Liver (tissue), 9 donors: Measurements from ENCODE around the gene RAPGEF1. TPM values are rescaled to one million over a fixed set of nuclear protein-coding genes. Genes with fewer than 3 reads are reported as not detected.

Experiments used
- DNase-seq: peaks from one replicate; pipeline ENCODE4 v3.0.0-alpha.2; 2017; ENCODE audit warnings: low spot score
- H3K27ac ChIP-seq, 2 donors: one replicate each; pipeline ENCODE4 v1.7.0; 2013; ENCODE audit warnings: inconsistent platforms in 2 of 2, low read length in 2 of 2, control low read depth in 1 of 2, low read depth in 1 of 2, mild to moderate bottlenecking in 1 of 2
- H3K27me3 ChIP-seq, 4 donors: one replicate each; pipeline versions ENCODE4 v1.6.1 to v1.7.0; 2013; ENCODE audit warnings: low read length in 3 of 4, inconsistent platforms in 1 of 4, mild to moderate bottlenecking in 1 of 4, moderate library complexity in 1 of 4; ENCODE audit not compliant: control insufficient read depth in 4 of 4, insufficient read depth in 4 of 4
- H3K36me3 ChIP-seq, 4 donors: one replicate each; pipeline versions ENCODE4 v1.6.1 to v1.7.0; 2013; ENCODE audit warnings: low read length in 3 of 4, mild to moderate bottlenecking in 3 of 4, low read depth in 1 of 4, moderate library complexity in 1 of 4; ENCODE audit not compliant: control insufficient read depth in 4 of 4, insufficient read depth in 3 of 4
- H3K4me1 ChIP-seq, 4 donors: one replicate each; pipeline versions ENCODE4 v1.6.1 to v1.7.0; 2013; ENCODE audit warnings: low read length in 3 of 4, mild to moderate bottlenecking in 3 of 4, moderate library complexity in 1 of 4; ENCODE audit not compliant: control insufficient read depth in 4 of 4, insufficient read depth in 4 of 4
- H3K4me3 ChIP-seq, 3 donors: one replicate each; pipeline versions ENCODE4 v1.6.1 to v1.7.0; 2013; ENCODE audit warnings: low read length in 3 of 3, control low read depth in 1 of 3, low read depth in 1 of 3, mild to moderate bottlenecking in 1 of 3
- H3K9ac ChIP-seq, 2 donors: one replicate each; pipeline ENCODE4 v1.7.0; 2013; ENCODE audit warnings: low read length in 2 of 2, mild to moderate bottlenecking in 2 of 2, moderate library complexity in 2 of 2, control low read depth in 1 of 2, low read depth in 1 of 2
- H3K9me3 ChIP-seq, 4 donors: one replicate each; pipeline versions ENCODE4 v1.6.1 to v1.7.0; 2013; ENCODE audit warnings: low read length in 3 of 4; ENCODE audit not compliant: control insufficient read depth in 4 of 4
- EGR1 ChIP-seq, 2 donors: IDR thresholded peaks; 2 replicates each; pipeline ENCODE4 v1.6.1; 2016 to 2018; ENCODE audit warnings: antibody characterized with exemption in 2 of 2, low read depth in 2 of 2
- FOXA1 ChIP-seq: IDR thresholded peaks from 2 replicates; pipeline ENCODE4 v1.6.1; 2016; ENCODE audit warnings: antibody characterized with exemption
- FOXA2 ChIP-seq: IDR thresholded peaks from 2 replicates; pipeline ENCODE4 v1.6.1; 2016; ENCODE audit warnings: antibody characterized with exemption
- GABPA ChIP-seq, 2 donors: IDR thresholded peaks in 1 of 2; conservative IDR thresholded peaks in 1 of 2; 2 replicates each; pipeline ENCODE4 v1.6.1; 2016; ENCODE audit warnings: antibody characterized with exemption in 2 of 2, mild to moderate bottlenecking in 1 of 2, moderate library complexity in 1 of 2
- HNF4A ChIP-seq, 2 donors: conservative IDR thresholded peaks; 2 replicates each; pipeline ENCODE4 v1.6.1; 2016; ENCODE audit warnings: antibody characterized with exemption in 2 of 2, mild to moderate bottlenecking in 2 of 2
- HNF4G ChIP-seq: IDR thresholded peaks from 2 replicates; pipeline ENCODE4 v1.6.1; 2016; ENCODE audit warnings: antibody characterized with exemption
- JUND ChIP-seq, 2 donors: IDR thresholded peaks; 2 replicates each; pipeline ENCODE4 v1.6.1; 2016; ENCODE audit warnings: antibody characterized with exemption in 2 of 2
- NR2F2 ChIP-seq: IDR thresholded peaks from 2 replicates; pipeline ENCODE4 v1.6.1; 2016; ENCODE audit warnings: antibody characterized with exemption
- RAD21 ChIP-seq, 2 donors: IDR thresholded peaks; 2 replicates each; pipeline ENCODE4 v1.6.1; 2016; ENCODE audit warnings: antibody characterized with exemption in 2 of 2, mild to moderate bottlenecking in 2 of 2
- SP1 ChIP-seq: IDR thresholded peaks from 2 replicates; pipeline ENCODE4 v1.6.1; 2018; ENCODE audit warnings: antibody characterized with exemption, mild to moderate bottlenecking
- TAF1 ChIP-seq: conservative IDR thresholded peaks from 2 replicates; pipeline ENCODE4 v1.6.1; 2016; ENCODE audit warnings: antibody characterized with exemption, mild to moderate bottlenecking
- WGBS: extraction: QIAGEN DNeasy Blood & Tissue Kit; methylation state at CpG from one replicate; pipeline ENCODE4 v1.1.7; 2013; 5-methylcytosine and 5-hydroxymethylcytosine counted together
- polyA plus RNA-seq, 2 donors: library from polyadenylated mRNA; stranded (reverse) in 1 of 2; unstranded in 1 of 2; fragments of 200-250 nt in 1 of 2; fragments of >200 nt in 1 of 2; fragmentation: Nextera tagmentation in 1 of 2; extraction: Ambion mirVana in 1 of 2; gene quantifications; one replicate each; pipeline versions ENCODE4 v1.2.1 to v1.2.3, GENCODE V29; 2013 to 2015
- total RNA-seq, 2 donors: library from RNA; depleted of rRNA; stranded (reverse); fragments of >200 nt; gene quantifications; one replicate each; pipeline ENCODE4 v1.2.3, GENCODE V29; 2014
- TF ChIP-seq, protein P1 (sequence below): IDR thresholded peaks from 2 replicates; pipeline ENCODE4 v1.6.1; 2016; ENCODE audit warnings: antibody characterized with exemption
- TF ChIP-seq, protein P2 (sequence below): IDR thresholded peaks from 2 replicates; pipeline ENCODE4 v1.6.1; 2016; ENCODE audit warnings: antibody characterized with exemption, mild to moderate bottlenecking
- TF ChIP-seq, protein P3 (sequence below): fragments of 150-350 bp; IDR thresholded peaks from 2 replicates; pipeline ENCODE4 v1.5.1; 2017; ENCODE audit warnings: improper control_type of control experiment, low read depth, low read length; ENCODE audit not compliant: missing input control
- TF ChIP-seq, protein P4 (sequence below): IDR thresholded peaks from 2 replicates; pipeline ENCODE4 v1.6.1; 2016; ENCODE audit warnings: antibody characterized with exemption
- donor health status: healthy.
- donor health status: healthy.
- donor health status: healthy.
- donor health status: healthy.
- donor health status: healthy.

Gene RAPGEF1
- total and polyA plus RNA-seq, 4 donors = 5.6 to 19.7 (median 16.8) TPM

DNA sequence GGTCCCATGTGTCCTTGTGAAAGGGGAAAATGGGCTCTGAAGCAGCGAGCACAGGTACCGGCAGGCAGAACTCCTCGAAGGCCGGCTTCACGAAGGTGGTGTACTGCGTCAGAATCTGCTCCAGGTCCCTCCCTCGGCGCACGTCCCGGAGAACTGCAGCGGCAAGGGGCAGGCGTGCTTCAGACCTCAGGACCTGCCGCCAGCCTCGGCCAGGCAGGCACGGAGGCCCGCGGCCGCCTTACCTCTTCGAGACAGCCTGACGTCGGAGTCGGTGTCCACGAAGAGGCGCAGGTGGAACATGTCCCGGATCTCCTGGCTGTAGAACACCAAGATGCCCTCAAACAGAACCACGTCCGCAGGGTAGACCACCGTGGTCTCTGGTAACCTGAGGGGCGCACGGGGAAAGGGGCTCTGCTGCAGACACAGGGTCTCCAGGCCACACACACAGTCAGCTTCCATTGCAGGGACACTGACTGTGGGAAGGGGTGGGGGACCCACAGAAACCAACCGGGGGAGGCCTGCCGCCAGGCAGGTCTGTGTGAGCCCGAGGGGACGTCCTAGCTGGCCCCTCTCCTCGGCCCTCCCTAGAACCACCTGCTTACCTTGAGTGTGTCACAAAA, 210.9 kb downstream of the RAPGEF1 start:
- no peak overlapping the region for H3K4me3 ChIP-seq
- no peak overlapping the region for H3K9ac ChIP-seq
- no peaks in the 10 kb centered on the region for H3K27me3 ChIP-seq
- H3K27ac ChIP-seq = peak overlapping the region; percentile 68 to 80
- peaks cover 6 to 21% (median 15%) of the 10 kb centered on the region in 4 donors for H3K4me1 ChIP-seq
- WGBS = 95% methylated on average over 35 of the region's 35 CpGs
- no peak for TF ChIP-seq NR2F2
- TF ChIP-seq SP1 = no peak
- TF ChIP-seq FOXA2 = no peak
- no peak for TF ChIP-seq HNF4A (conservative IDR thresholded peaks at IDR 0.05)
- no peak for TF ChIP-seq TAF1
- no peak for TF ChIP-seq RAD21 (IDR thresholded peaks at IDR 0.05)
- TF ChIP-seq, protein P1, sequence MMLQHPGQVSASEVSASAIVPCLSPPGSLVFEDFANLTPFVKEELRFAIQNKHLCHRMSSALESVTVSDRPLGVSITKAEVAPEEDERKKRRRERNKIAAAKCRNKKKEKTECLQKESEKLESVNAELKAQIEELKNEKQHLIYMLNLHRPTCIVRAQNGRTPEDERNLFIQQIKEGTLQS = no peak
- no peak for TF ChIP-seq FOXA1
- no peak for TF ChIP-seq EGR1 (IDR thresholded peaks at IDR 0.05; ENCODE audit: low read depth in 2 of 2)
- TF ChIP-seq, protein P2, sequence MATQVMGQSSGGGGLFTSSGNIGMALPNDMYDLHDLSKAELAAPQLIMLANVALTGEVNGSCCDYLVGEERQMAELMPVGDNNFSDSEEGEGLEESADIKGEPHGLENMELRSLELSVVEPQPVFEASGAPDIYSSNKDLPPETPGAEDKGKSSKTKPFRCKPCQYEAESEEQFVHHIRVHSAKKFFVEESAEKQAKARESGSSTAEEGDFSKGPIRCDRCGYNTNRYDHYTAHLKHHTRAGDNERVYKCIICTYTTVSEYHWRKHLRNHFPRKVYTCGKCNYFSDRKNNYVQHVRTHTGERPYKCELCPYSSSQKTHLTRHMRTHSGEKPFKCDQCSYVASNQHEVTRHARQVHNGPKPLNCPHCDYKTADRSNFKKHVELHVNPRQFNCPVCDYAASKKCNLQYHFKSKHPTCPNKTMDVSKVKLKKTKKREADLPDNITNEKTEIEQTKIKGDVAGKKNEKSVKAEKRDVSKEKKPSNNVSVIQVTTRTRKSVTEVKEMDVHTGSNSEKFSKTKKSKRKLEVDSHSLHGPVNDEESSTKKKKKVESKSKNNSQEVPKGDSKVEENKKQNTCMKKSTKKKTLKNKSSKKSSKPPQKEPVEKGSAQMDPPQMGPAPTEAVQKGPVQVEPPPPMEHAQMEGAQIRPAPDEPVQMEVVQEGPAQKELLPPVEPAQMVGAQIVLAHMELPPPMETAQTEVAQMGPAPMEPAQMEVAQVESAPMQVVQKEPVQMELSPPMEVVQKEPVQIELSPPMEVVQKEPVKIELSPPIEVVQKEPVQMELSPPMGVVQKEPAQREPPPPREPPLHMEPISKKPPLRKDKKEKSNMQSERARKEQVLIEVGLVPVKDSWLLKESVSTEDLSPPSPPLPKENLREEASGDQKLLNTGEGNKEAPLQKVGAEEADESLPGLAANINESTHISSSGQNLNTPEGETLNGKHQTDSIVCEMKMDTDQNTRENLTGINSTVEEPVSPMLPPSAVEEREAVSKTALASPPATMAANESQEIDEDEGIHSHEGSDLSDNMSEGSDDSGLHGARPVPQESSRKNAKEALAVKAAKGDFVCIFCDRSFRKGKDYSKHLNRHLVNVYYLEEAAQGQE = no peak
- TF ChIP-seq, protein P3, sequence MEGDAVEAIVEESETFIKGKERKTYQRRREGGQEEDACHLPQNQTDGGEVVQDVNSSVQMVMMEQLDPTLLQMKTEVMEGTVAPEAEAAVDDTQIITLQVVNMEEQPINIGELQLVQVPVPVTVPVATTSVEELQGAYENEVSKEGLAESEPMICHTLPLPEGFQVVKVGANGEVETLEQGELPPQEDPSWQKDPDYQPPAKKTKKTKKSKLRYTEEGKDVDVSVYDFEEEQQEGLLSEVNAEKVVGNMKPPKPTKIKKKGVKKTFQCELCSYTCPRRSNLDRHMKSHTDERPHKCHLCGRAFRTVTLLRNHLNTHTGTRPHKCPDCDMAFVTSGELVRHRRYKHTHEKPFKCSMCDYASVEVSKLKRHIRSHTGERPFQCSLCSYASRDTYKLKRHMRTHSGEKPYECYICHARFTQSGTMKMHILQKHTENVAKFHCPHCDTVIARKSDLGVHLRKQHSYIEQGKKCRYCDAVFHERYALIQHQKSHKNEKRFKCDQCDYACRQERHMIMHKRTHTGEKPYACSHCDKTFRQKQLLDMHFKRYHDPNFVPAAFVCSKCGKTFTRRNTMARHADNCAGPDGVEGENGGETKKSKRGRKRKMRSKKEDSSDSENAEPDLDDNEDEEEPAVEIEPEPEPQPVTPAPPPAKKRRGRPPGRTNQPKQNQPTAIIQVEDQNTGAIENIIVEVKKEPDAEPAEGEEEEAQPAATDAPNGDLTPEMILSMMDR = no peak
- no peak for TF ChIP-seq JUND (IDR thresholded peaks at IDR 0.05)
- no peak for TF ChIP-seq GABPA (IDR thresholded peaks at IDR 0.05 in 1 of 2, conservative IDR thresholded peaks at IDR 0.05 in 1 of 2)
- DNase-seq = no peak
- H3K36me3 ChIP-seq = peaks cover 14 to 46% (median 24%) of the 10 kb centered on the region in 4 donors
- H3K9me3 ChIP-seq = no peaks in the 10 kb centered on the region

DNA sequence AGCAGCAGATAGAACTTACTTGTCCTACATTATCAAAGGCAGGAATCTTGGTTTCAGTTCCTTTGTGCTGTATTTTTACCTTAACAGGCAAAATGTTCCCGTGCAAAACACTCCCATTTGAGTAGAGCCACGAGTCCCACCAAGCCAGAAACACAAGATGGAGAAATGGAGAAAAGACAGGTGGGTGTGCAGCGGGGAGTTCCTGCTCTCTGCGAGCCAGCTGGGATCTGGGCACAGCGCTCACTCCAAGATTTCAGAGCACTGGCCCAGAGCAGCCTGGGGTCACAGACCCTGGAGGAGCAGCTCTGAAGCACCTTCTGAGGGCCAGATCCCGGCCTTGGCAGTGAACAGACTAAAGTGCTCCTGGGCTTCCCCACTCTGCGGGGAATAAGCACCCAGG, 211.7 kb downstream of the RAPGEF1 start:
- Histone ChIP-seq H3K9me3 (no peaks in the 10 kb centered on the region), H3K27ac (no peak overlapping the region), H3K4me1 (peaks cover 6 to 21% (median 14%) of the 10 kb centered on the region in 4 donors), H3K36me3 (peaks cover 14 to 54% (median 28%) of the 10 kb centered on the region in 4 donors), H3K9ac (no peak overlapping the region), H3K4me3 (no peak overlapping the region), H3K27me3 (no peaks in the 10 kb centered on the region)
- DNase-seq = no peak
- TF ChIP-seq, protein P3 = no peak
- TF ChIP-seq HNF4A (conservative IDR thresholded peaks at IDR 0.05) = no peak
- TF ChIP-seq, protein P4, sequence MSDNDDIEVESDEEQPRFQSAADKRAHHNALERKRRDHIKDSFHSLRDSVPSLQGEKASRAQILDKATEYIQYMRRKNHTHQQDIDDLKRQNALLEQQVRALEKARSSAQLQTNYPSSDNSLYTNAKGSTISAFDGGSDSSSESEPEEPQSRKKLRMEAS = no peak
- no peak for TF ChIP-seq TAF1
- TF ChIP-seq HNF4G = no peak
- no peak for TF ChIP-seq GABPA (IDR thresholded peaks at IDR 0.05 in 1 of 2, conservative IDR thresholded peaks at IDR 0.05 in 1 of 2)
- TF ChIP-seq FOXA1 = no peak
- no peak for TF ChIP-seq RAD21 (IDR thresholded peaks at IDR 0.05)
- TF ChIP-seq EGR1 (IDR thresholded peaks at IDR 0.05; ENCODE audit: low read depth in 2 of 2) = no peak
- WGBS = 94% methylated on average over 7 of the region's 7 CpGs
